ENCODE measurements around the gene CLASRP. TPM values are rescaled to one million over a fixed set of nuclear protein-coding genes. Genes with fewer than 3 reads are reported as not detected.

CLASRP gene
- total and polyA plus RNA-seq, 9 of the 15 experiments (the other 6 are each of a cell fraction or from before 2014, with no cell fraction given): 0.94 to 86.3 (median 44.0) TPM

DNA sequence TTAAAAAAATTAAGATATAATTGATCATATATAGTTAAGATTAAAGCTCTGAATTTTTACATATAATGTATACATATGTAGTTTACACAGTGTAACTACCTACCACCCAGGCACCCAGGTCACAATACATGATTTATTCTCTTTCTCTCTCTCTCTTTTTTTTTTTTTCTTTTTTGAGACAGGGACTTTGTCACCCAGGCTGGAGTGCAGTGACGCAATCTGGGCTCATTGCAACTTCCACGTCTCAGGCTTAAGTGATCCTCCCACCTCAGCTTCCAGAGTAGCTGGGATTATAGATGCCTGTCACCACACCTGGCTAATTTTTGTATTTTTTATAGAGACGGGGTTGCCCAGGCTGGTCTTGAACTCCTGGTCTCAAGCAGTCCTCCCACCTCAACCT, 18.8 kb upstream of the CLASRP start:
- H3K4me2 ChIP-seq (ENCODE audit: insufficient read depth, low read length): no peak overlapping the region
- FAIRE-seq (no peak), ATAC-seq (no peak), DNase-seq (ENCODE audit: extremely low read depth in 1 of 4, low spot score in 3 of 4) (no peak)
- H3K27ac ChIP-seq (ENCODE audit: extremely low read depth, low read depth, low read length): no peak overlapping the region
- POLR2A ChIA-PET: interaction anchor here (1.1 to 1.4 kb wide), 2 partner anchors 10 to 13 kb away, joined by 3 to 4 read pairs; no protein-coding TSS in a partner anchor
- in situ Hi-C loops (cut with MboI) (no loop called here), intact Hi-C loops (cut with micrococcal nuclease) (no loop called here)
- no peaks in the 10 kb centered on the region for H4K20me1 ChIP-seq (replicated peaks; ENCODE audit: control insufficient read depth, insufficient read depth, low read length)
- H3K9me1 ChIP-seq (ENCODE audit: control insufficient read depth, insufficient read depth, low read length): no peaks in the 10 kb centered on the region
- H3K36me3 ChIP-seq (ENCODE audit: control insufficient read depth, insufficient read depth, low read length): no peaks in the 10 kb centered on the region
- no peak overlapping the region for H2AFZ ChIP-seq (ENCODE audit: low read depth, low read length)
- CTCF ChIA-PET (ENCODE audit: low intra/inter-chr PET ratio): no interaction called here
- peak; percentile 48 for TF ChIP-seq CEBPG (CRISPR knock-in tag; IDR thresholded peaks at IDR 0.05)
- TF ChIP-seq CEBPG (tag; conservative IDR thresholded peaks at IDR 0.05 in 1 of 2, IDR thresholded peaks at IDR 0.05 in 1 of 2): 0 out of 4 replicates have a peak, but pooled peaks of 1 of the 2 experiments have one; percentile 18
- TF ChIP-seq, protein P1, sequence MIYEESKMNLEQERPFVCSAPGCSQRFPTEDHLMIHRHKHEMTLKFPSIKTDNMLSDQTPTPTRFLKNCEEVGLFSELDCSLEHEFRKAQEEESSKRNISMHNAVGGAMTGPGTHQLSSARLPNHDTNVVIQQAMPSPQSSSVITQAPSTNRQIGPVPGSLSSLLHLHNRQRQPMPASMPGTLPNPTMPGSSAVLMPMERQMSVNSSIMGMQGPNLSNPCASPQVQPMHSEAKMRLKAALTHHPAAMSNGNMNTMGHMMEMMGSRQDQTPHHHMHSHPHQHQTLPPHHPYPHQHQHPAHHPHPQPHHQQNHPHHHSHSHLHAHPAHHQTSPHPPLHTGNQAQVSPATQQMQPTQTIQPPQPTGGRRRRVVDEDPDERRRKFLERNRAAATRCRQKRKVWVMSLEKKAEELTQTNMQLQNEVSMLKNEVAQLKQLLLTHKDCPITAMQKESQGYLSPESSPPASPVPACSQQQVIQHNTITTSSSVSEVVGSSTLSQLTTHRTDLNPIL (CRISPR knock-in tag; IDR thresholded peaks at IDR 0.05): no peak
- TF ChIP-seq, protein P2, sequence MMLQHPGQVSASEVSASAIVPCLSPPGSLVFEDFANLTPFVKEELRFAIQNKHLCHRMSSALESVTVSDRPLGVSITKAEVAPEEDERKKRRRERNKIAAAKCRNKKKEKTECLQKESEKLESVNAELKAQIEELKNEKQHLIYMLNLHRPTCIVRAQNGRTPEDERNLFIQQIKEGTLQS (IDR thresholded peaks at IDR 0.05): peak; percentile 53; the same call in 1 of the 2 replicates
- TF ChIP-seq, protein P2 (CRISPR knock-in tag; conservative IDR thresholded peaks at IDR 0.05): no peak
- TF ChIP-seq, protein P3, sequence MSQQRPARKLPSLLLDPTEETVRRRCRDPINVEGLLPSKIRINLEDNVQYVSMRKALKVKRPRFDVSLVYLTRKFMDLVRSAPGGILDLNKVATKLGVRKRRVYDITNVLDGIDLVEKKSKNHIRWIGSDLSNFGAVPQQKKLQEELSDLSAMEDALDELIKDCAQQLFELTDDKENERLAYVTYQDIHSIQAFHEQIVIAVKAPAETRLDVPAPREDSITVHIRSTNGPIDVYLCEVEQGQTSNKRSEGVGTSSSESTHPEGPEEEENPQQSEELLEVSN (IDR thresholded peaks at IDR 0.05; ENCODE audit: borderline replicate concordance in 1 of 2, extremely low read depth in 1 of 2, insufficient read depth in 1 of 2, insufficient read length in 1 of 2, low read depth in 1 of 2, low read length in 1 of 2, poor library complexity in 1 of 2, severe bottlenecking in 1 of 2): no peak
- TF ChIP-seq, protein P4, sequence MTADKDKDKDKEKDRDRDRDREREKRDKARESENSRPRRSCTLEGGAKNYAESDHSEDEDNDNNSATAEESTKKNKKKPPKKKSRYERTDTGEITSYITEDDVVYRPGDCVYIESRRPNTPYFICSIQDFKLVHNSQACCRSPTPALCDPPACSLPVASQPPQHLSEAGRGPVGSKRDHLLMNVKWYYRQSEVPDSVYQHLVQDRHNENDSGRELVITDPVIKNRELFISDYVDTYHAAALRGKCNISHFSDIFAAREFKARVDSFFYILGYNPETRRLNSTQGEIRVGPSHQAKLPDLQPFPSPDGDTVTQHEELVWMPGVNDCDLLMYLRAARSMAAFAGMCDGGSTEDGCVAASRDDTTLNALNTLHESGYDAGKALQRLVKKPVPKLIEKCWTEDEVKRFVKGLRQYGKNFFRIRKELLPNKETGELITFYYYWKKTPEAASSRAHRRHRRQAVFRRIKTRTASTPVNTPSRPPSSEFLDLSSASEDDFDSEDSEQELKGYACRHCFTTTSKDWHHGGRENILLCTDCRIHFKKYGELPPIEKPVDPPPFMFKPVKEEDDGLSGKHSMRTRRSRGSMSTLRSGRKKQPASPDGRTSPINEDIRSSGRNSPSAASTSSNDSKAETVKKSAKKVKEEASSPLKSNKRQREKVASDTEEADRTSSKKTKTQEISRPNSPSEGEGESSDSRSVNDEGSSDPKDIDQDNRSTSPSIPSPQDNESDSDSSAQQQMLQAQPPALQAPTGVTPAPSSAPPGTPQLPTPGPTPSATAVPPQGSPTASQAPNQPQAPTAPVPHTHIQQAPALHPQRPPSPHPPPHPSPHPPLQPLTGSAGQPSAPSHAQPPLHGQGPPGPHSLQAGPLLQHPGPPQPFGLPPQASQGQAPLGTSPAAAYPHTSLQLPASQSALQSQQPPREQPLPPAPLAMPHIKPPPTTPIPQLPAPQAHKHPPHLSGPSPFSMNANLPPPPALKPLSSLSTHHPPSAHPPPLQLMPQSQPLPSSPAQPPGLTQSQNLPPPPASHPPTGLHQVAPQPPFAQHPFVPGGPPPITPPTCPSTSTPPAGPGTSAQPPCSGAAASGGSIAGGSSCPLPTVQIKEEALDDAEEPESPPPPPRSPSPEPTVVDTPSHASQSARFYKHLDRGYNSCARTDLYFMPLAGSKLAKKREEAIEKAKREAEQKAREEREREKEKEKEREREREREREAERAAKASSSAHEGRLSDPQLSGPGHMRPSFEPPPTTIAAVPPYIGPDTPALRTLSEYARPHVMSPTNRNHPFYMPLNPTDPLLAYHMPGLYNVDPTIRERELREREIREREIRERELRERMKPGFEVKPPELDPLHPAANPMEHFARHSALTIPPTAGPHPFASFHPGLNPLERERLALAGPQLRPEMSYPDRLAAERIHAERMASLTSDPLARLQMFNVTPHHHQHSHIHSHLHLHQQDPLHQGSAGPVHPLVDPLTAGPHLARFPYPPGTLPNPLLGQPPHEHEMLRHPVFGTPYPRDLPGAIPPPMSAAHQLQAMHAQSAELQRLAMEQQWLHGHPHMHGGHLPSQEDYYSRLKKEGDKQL (CRISPR knock-in tag; IDR thresholded peaks at IDR 0.05; ENCODE audit: borderline replicate concordance): no peak
- TF ChIP-seq CEBPB (tag; IDR thresholded peaks at IDR 0.05): peak; percentile 83
- TF ChIP-seq NCOR1 (IDR thresholded peaks at IDR 0.05): no peak
- no peak for TF ChIP-seq ZNF589 (CRISPR knock-in tag; IDR thresholded peaks at IDR 0.05; ENCODE audit: low read depth)
- no peak overlapping the region for H3K9ac ChIP-seq (ENCODE audit: insufficient read depth in 1 of 2, low read depth in 2 of 2, low read length in 2 of 2)
- no peaks in the 10 kb centered on the region for H3K79me2 ChIP-seq (ENCODE audit: control insufficient read depth, insufficient read depth, low read length)
- 46% methylated on average over 3 of the region's 3 CpGs for WGBS (ENCODE audit: insufficient coverage, low coverage, missing lambda C conversion rate)
- no TSS peak for BruUV-seq (replicated peaks)
- no peaks in the 10 kb centered on the region for H3K9me3 ChIP-seq (replicated peaks; ENCODE audit: control insufficient read depth, insufficient read depth, low read depth, low read length)
- peaks cover 0 to 5% of the 10 kb centered on the region in 2 experiments; a peak in 2 of 5 replicates for H3K4me1 ChIP-seq (replicated peaks in 1 of 2; ENCODE audit: control insufficient read depth in 2 of 2, insufficient read depth in 2 of 2, low read length in 2 of 2)
- no peaks in the 10 kb centered on the region for H3K27me3 ChIP-seq (ENCODE audit: control insufficient read depth in 2 of 2, insufficient read depth in 2 of 2, low read length in 2 of 2)
- H3K4me3 ChIP-seq: no peak overlapping the region
